IPS-11a (cell line): ENCODE results near the gene FAM217A.
"Not testable (repeated sequence)": the region's sequence is repeated elsewhere in the genome, so short reads cannot be mapped to it uniquely, and the experiment has no call there.

Experiments
- H3K4me3 ChIP-seq: one replicate; pipeline ENCODE4 v1.5.1; 2013; ENCODE audit warnings: low read depth, low read length, control low read depth

The FAM217A gene, protein sequence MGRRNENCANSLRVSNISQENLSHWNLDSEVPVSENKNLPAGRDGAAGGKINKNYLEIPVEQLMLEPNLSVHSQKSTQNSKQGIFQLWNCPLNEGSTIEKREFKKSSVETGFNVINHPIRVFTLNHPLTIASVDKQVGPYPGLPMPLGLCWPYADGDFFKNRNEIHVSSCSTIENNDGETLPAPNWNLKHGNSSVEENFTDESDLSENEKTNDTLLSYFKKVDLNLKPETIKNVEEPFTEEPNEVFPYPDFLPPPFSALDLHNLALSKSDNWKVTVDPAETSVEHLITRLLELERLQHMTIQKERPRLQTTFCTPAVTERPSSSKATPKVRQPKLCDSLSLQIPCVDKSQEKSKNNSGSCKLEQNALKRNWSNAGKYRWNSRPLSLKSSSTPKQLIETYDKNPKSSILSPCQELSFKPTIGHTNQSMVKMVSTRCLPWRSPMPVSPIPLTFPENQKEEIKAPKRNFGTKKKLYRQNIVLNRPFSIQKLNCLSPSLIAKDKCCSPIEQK

DNA sequence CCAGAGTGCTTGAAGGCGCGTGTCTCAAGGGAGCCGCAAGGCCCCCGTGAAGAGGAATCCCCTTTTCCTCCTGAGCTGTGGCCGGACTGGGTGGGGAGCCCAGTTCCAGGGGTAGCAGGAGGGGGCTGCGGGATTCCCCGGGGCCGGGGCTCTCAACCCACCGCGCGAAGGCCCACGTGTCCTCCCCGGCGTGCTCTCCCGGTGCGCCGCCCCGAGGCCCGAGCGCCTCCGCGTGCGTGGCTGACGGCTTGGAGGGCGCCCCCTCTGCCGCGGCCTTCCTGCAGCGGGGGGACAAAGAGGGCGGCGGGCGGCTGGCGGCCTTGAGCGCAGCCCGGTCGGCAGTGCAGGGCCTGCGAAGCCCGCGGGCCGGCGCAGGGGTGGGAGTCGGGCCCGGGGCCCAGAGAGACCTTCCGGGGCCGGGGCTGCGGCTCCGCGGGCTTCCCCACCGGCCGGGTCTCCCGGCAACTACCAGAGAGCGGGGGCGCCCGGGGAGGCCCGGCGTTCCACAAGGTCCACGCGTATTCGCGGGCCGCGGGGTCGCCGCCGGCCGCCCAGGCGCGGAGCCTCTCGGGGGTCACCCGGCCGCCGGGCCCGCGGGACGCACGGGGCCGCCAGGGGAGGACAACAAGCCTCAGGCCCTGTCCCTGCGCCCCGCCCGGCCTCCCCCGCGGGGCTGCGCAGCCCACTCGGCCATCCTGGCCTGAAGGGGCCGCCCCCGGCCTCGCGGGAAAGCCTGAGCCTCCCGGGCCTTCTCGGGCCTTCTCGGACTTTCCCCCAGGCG is at the start of gene FAM217A:
TSS of gene FAM217A (minus strand) at position 447 of the 781 bp plus-strand sequence. CDS start 1,723 bp downstream, outside the sequence.
- no peak within 1 kb of the TSS for H3K4me3 ChIP-seq

GRCh38 chr6:4128072-4128471 is 49.1 kb upstream of the FAM217A start:
- H3K4me3 ChIP-seq = no peak overlapping the region

GRCh38 chr6:4125933-4126864 is 47.3 kb upstream of the FAM217A start:
- no peak overlapping the region for H3K4me3 ChIP-seq

DNA sequence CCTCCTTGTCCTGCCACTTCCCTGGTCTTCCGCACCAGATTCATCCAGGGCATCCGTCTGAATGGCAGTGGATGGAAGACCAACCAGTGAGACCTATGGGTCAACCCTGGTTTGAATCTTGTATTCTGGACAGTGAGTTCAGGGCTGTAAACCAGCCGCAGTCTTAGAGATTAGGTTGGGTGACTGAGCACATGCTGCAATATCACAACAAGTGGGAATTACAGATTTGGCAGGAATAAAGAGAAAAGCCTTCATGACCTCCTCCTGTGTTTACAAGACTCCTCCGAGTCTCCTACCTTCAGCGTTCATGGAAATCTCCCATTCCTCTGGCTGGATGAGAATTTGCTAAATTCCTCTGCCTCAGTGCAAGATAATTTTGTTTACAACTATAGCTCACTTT is 46.6 kb upstream of the FAM217A start:
- H3K4me3 ChIP-seq = no peak overlapping the region

DNA sequence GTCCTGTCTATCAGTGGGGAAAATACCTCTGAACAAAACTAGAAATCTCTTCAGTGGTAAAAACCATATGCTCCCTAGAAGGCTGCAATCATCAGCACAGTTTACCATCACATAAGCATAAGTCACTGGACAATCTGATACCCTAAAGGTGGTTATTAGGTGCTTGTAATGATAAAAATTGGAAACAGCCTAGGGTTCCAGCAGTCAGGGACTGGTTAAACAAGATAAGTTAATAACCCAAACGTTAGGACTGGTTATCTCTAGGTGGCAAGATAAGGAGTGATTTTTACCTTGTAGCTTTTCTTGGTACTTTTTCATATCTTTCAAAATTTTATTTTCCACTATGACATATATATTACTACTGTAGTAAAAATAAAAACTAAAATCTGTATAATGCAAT is 45.4 kb upstream of the FAM217A start:
- H3K4me3 ChIP-seq = no peak overlapping the region

DNA sequence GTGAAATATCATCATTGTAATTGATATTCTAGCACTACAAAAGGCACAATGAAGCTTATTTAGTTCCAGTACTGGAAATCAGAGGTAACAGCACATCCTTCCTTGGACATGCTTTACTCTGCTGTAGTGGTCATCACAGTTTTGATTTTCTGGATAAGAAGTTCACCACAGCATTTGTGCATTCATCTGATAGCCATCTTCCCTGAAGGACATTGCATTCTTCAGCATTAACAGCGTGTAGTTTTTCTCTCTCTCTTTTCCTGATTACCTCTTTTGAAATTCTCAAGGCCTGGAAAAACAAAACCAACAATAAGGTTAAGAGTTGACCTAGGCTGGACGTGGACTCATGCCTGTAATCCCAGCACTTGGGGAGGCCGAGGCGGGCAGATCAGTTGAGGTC is 36.8 kb upstream of the FAM217A start:
- H3K4me3 ChIP-seq = no peak overlapping the region

DNA sequence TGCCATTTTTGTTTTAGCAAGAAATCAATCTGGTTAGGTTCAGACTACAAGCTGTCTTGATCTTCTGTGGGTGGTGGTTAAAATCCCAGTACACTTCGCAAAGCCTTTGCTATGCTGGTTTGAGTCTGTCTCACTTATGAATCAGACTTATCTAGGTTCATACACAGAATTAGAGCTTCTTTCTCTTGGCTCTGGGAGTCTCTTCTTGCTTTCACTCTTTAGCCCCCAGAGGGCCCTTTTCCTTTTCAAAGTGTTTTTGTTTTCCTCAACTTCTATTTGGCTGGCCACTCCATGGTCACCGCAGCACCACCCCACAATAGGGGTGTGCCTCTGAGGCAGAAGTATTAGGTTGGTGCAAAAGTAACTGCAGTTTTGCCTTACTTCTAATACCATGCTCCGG is 35.2 kb upstream of the FAM217A start:
- H3K4me3 ChIP-seq = no peak overlapping the region

DNA sequence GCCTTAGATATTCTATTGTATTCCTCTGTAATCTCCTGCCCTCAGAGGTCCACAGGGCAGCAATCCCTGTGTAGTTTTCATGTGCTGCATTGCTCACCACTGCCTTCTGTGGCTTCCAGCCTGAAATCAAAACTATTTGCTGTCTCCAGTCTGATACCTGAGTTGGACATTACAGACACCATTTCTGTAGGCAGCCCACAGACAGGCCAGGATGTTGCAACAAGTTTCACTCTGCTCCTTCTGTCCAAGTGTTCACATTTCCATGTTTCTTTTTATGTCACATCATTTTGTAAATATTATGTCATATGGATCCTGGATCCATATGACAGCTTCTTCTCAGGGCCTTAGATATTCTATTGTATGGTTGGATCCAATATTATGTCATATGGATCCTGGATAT is 34.7 kb upstream of the FAM217A start:
- H3K4me3 ChIP-seq = no peak overlapping the region

DNA sequence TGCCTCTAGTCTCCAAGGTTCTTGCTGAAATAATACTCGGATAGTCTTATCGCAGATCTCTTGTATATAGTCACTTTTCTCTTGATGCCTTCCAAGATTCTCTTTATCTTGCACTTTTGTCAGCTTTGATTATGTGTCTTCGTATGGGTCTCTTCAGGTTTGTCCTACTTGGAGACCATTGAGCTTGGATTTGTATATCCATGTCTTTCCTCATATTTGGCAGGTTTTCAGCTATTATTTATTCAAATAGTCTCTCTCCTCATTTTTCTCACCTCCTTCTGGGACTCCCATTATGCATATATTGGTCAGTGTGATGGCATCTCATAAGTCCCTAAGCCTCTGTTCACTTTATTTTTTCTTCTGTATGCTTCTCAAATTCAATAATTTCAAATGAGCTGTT is 33.4 kb upstream of the FAM217A start:
- no peak overlapping the region for H3K4me3 ChIP-seq

DNA sequence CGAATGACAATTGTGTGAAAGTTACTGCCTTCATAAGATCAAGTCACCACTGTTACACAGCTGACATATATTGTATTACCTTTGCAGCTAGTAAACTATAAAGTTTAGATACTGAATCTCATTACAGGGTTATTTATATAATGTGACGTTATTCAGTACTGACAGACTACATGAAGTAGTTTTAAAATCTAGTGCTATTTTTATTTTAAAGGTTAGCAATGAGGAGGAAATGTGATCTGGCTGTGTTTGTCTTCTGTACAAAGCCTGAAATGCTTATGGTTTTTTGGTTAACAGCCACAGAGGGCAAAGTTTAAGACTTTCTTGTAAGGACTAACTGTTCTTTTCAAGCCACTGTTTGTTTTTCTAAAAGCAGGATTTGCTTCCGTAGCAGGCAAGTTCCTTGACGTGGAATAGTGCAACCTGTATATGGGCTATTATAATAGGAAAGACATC is 30.5 kb upstream of the FAM217A start:
- not testable (repeated sequence) for H3K4me3 ChIP-seq

GRCh38 chr6:4108561-4109093 is 29.7 kb upstream of the FAM217A start:
- no peak overlapping the region for H3K4me3 ChIP-seq

DNA sequence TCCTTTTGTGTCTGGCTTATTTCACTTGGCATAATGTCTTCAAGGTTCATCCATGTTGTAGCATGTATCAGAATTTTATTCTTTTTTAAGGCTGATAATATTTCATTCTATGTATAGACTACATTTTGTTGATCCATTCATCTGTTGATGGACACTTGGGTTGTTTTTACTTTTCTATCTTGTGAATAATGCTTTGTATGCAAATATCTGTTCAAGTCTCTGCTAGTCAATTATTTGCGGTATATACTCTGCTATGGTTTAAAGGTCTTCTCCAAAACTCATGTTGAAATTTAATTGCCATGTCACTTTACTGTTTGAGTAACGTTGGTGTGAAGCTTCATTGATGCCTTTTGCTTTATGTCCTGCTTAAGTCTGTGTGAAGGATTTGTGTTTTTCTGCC is 28.9 kb upstream of the FAM217A start:
- no peak overlapping the region for H3K4me3 ChIP-seq

GRCh38 chr6:4105980-4106536 is 27.1 kb upstream of the FAM217A start:
- H3K4me3 ChIP-seq = no peak overlapping the region

DNA sequence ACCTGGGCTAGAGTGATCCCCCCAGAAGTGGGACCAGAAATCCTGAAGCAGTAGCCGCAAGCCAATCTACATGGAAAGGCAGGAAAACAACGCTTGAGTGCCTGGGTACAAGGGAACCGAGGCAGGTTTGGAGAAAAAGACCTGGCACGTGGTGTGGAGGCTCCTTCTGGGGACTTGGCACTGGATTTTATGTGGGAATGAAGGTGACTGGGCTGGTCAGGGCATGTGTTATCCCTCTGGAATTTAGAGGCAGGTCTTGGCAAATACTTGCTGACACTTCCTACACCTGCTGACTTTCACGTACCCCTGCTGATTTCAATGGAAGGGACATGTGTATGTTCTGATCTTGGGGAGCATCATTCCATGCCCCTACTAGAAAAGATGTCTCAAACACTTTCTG is 25.0 kb upstream of the FAM217A start:
- no peak overlapping the region for H3K4me3 ChIP-seq

- no peak overlapping the region for H3K4me3 ChIP-seq
Measured at GRCh38 chr6:4102687-4103244, 23.8 kb upstream of the FAM217A start.

- H3K4me3 ChIP-seq = no peak overlapping the region
Measured at GRCh38 chr6:4101298-4101697, 22.4 kb upstream of the FAM217A start.

- no peak overlapping the region for H3K4me3 ChIP-seq
Measured at GRCh38 chr6:4100655-4101054, 21.7 kb upstream of the FAM217A start.

- H3K4me3 ChIP-seq = no peak overlapping the region
Measured at GRCh38 chr6:4093288-4093687, 14.4 kb upstream of the FAM217A start.

- no peak overlapping the region for H3K4me3 ChIP-seq
Measured at GRCh38 chr6:4091941-4092340, 13.0 kb upstream of the FAM217A start.

- not testable (repeated sequence) for H3K4me3 ChIP-seq
Measured at GRCh38 chr6:4090043-4090442, 11.1 kb upstream of the FAM217A start.
